IMR-90 (cell line): ENCODE measurements around the gene GPR37. TPM values are rescaled to one million over a fixed set of nuclear protein-coding genes. Genes with fewer than 3 reads are reported as not detected.

Experiments used
- ATAC-seq: fragments of 200-7000 bp; cut with Tn5 transposase; 2 replicates; pipeline ENCODE4 v1.9.1; 2020; ENCODE audit warnings: low read depth, mild to moderate bottlenecking, moderate library complexity
- BruUV-seq: library from RNA; stranded (reverse); fragments of 400-500 nt; replicated peaks from 2 replicates; lab custom pipeline; 2021; lab: Mats Ljungman, UMichigan
- CTCF ChIA-PET: fragments of 300-600 bp; formaldehyde crosslinking; extraction: SDS; loops from one replicate; lab custom pipeline; 2021; ENCODE audit warnings: antibody characterized with exemption; lab: Yijun Ruan, JAX
- POLR2A ChIA-PET: fragments of 300-600 bp; sonication (Branson Sonifier 250); formaldehyde crosslinking; loops from one replicate; lab custom pipeline; 2022; ENCODE audit warnings: antibody characterized with exemption; ENCODE audit not compliant: unreplicated experiment; lab: Charles Lee
- DNase-seq: peaks from one replicate; pipeline ENCODE4 v3.0.0; 2013
- H2AFZ ChIP-seq: replicated peaks from 2 replicates; pipeline ENCODE3; 2013; ENCODE audit warnings: low read length, mild to moderate bottlenecking; ENCODE audit not compliant: poor library complexity
- H2AK5ac ChIP-seq: 2 replicates; pipeline ENCODE4 v1.6.1; 2013; ENCODE audit warnings: low read depth, low read length, inconsistent platforms
- H2AK9ac ChIP-seq: replicated peaks from 2 replicates; pipeline ENCODE3; 2013; ENCODE audit warnings: mild to moderate bottlenecking, low read depth, low read length, moderate library complexity; ENCODE audit not compliant: poor library complexity
- H2BK120ac ChIP-seq: 2 replicates; pipeline ENCODE4 v1.6.1; 2013; ENCODE audit warnings: low read depth, low read length, inconsistent platforms
- H2BK15ac ChIP-seq: 3 replicates; pipeline ENCODE4 v1.6.1; 2013; ENCODE audit warnings: low read depth, low read length, inconsistent platforms
- H2BK20ac ChIP-seq: 2 replicates; pipeline ENCODE4 v1.6.1; 2013; ENCODE audit warnings: low read depth, mild to moderate bottlenecking, inconsistent platforms, low read length, moderate library complexity
- H2BK5ac ChIP-seq: 2 replicates; pipeline ENCODE4 v1.6.1; 2013; ENCODE audit warnings: mild to moderate bottlenecking, low read depth, low read length, inconsistent platforms; ENCODE audit not compliant: poor library complexity, severe bottlenecking
- H3K14ac ChIP-seq: replicated peaks from 2 replicates; pipeline ENCODE4 v1.6.1; 2013; ENCODE audit warnings: low read depth, low read length, inconsistent platforms
- H3K18ac ChIP-seq: 2 replicates; pipeline ENCODE4 v1.6.1; 2013; ENCODE audit warnings: low read depth, low read length, control low read depth
- H3K23ac ChIP-seq: 2 replicates; pipeline ENCODE4 v1.6.1; 2013; ENCODE audit warnings: low read depth, low read length, inconsistent platforms
- H3K27ac ChIP-seq: 2 replicates; pipeline ENCODE4 v1.5.1; 2013; ENCODE audit warnings: mild to moderate bottlenecking, control low read depth, low read length; ENCODE audit not compliant: insufficient read depth
- H3K27me3 ChIP-seq: 2 replicates; pipeline ENCODE4 v1.6.1; 2013; ENCODE audit warnings: low read length; ENCODE audit not compliant: control insufficient read depth, insufficient read depth
- H3K36me3 ChIP-seq: 2 replicates; pipeline ENCODE4 v1.6.1; 2013; ENCODE audit warnings: low read length, mixed read lengths; ENCODE audit not compliant: control insufficient read depth, insufficient read depth
- H3K4ac ChIP-seq: 2 replicates; pipeline ENCODE4 v1.6.1; 2013; ENCODE audit warnings: low read depth, low read length, inconsistent platforms
- H3K4me1 ChIP-seq: 2 replicates; pipeline ENCODE4 v1.6.1; 2013; ENCODE audit warnings: low read length, mixed read lengths; ENCODE audit not compliant: control insufficient read depth, insufficient read depth
- H3K4me2 ChIP-seq: 2 replicates; pipeline ENCODE4 v1.6.1; 2013; ENCODE audit warnings: low read depth, mild to moderate bottlenecking, control low read depth, low read length, moderate library complexity
- H3K4me3 ChIP-seq: 2 replicates; pipeline ENCODE4 v1.5.1; 2013; ENCODE audit warnings: low read depth, mild to moderate bottlenecking, control low read depth, low read length, moderate library complexity; ENCODE audit not compliant: insufficient read depth
- H3K56ac ChIP-seq: 2 replicates; pipeline ENCODE4 v1.6.1; 2013; ENCODE audit warnings: low read length, inconsistent platforms; ENCODE audit not compliant: insufficient read depth; ENCODE audit errors: extremely low read depth
- H3K79me1 ChIP-seq, 2 experiments: 2 replicates each; pipeline ENCODE4 v1.6.1; 2013; ENCODE audit warnings: low read length in 2 of 2, inconsistent platforms in 1 of 2, low read depth in 1 of 2
- H3K9ac ChIP-seq: 2 replicates; pipeline ENCODE4 v1.6.1; 2013; ENCODE audit warnings: low read depth, low read length, control low read depth
- H3K9me1 ChIP-seq: 2 replicates; pipeline ENCODE4 v1.6.1; 2013; ENCODE audit warnings: low read length, inconsistent platforms; ENCODE audit not compliant: insufficient read depth
- H3K9me3 ChIP-seq: 2 replicates; pipeline ENCODE4 v1.6.1; 2013; ENCODE audit warnings: low read length; ENCODE audit not compliant: control insufficient read depth, insufficient read depth
- H4K20me1 ChIP-seq: 2 replicates; pipeline ENCODE4 v1.6.1; 2013; ENCODE audit warnings: low read length, inconsistent platforms; ENCODE audit not compliant: insufficient read depth
- H4K5ac ChIP-seq: 2 replicates; pipeline ENCODE4 v1.6.1; 2013; ENCODE audit warnings: mild to moderate bottlenecking, low read depth, low read length, control low read depth
- H4K8ac ChIP-seq, 2 experiments: 2 replicates each; pipeline ENCODE4 v1.6.1; 2013; ENCODE audit warnings: low read depth in 2 of 2, low read length in 2 of 2, control low read depth in 1 of 2, inconsistent platforms in 1 of 2
- H4K91ac ChIP-seq: 2 replicates; pipeline ENCODE4 v1.6.1; 2013; ENCODE audit warnings: low read depth, low read length, inconsistent platforms; ENCODE audit not compliant: insufficient read depth
- BHLHE40 ChIP-seq: fragments of 150-350 bp; IDR thresholded peaks from 2 replicates; pipeline ENCODE4 v1.6.1; 2016; ENCODE audit warnings: mild to moderate bottlenecking, low read depth, low read length
- CEBPB ChIP-seq: IDR thresholded peaks from 2 replicates; pipeline ENCODE4 v1.6.1; 2012; ENCODE audit warnings: low read depth, low read length, improper control_type of control experiment
- CHD1 ChIP-seq: IDR thresholded peaks from 2 replicates; pipeline ENCODE4 v1.6.1; 2012; ENCODE audit warnings: low read depth, low read length, improper control_type of control experiment
- FOS ChIP-seq: fragments of 150-350 bp; IDR thresholded peaks from 2 replicates; pipeline ENCODE4 v1.6.1; 2016; ENCODE audit warnings: low read depth, low read length
- MAFK ChIP-seq: IDR thresholded peaks from 2 replicates; pipeline ENCODE4 v1.6.1; 2012; ENCODE audit warnings: low read depth, low read length, improper control_type of control experiment
- MAZ ChIP-seq: IDR thresholded peaks from 2 replicates; pipeline ENCODE4 v1.6.1; 2012; ENCODE audit warnings: low read depth, mild to moderate bottlenecking, low read length, improper control_type of control experiment, moderate library complexity, borderline replicate concordance
- MXI1 ChIP-seq: IDR thresholded peaks from 2 replicates; pipeline ENCODE4 v1.6.1; 2012; ENCODE audit warnings: low read depth, mild to moderate bottlenecking, low read length, moderate library complexity, borderline replicate concordance
- NFE2L2 ChIP-seq: fragments of 150-350 bp; IDR thresholded peaks from 2 replicates; pipeline ENCODE4 v1.6.1; 2016; ENCODE audit warnings: low read depth, mild to moderate bottlenecking, low read length
- POLR2A ChIP-seq: IDR thresholded peaks from 2 replicates; pipeline ENCODE4 v1.6.1; 2012; ENCODE audit warnings: mild to moderate bottlenecking, low read depth, low read length
- RAD21 ChIP-seq: IDR thresholded peaks from 2 replicates; pipeline ENCODE4 v1.6.1; 2012; ENCODE audit warnings: low read length, improper control_type of control experiment
- RCOR1 ChIP-seq: IDR thresholded peaks from 2 replicates; pipeline ENCODE4 v1.6.1; 2012; ENCODE audit warnings: mild to moderate bottlenecking, low read length, improper control_type of control experiment; ENCODE audit not compliant: insufficient replicate concordance
- RFX5 ChIP-seq: IDR thresholded peaks from 2 replicates; pipeline ENCODE4 v1.8.0; 2012; ENCODE audit warnings: low read depth, mild to moderate bottlenecking, low read length, moderate library complexity
- SMC3 ChIP-seq: fragments of 150-350 bp; IDR thresholded peaks from 2 replicates; pipeline ENCODE4 v1.6.1; 2016; ENCODE audit warnings: low read depth, mild to moderate bottlenecking, antibody characterized with exemption, low read length, moderate library complexity
- WGBS, 2 experiments: methylation state at CpG; one replicate each; pipeline versions ENCODE4 v1.1.5 to v1.1.7; 2013; ENCODE audit warnings: missing lambda C conversion rate in 2 of 2; ENCODE audit not compliant: insufficient read length in 1 of 2; ENCODE audit errors: extremely low coverage in 2 of 2; 5-methylcytosine and 5-hydroxymethylcytosine counted together
- dilution Hi-C: fragments of 300-500 bp; cut with HindIII; formaldehyde crosslinking; loops from one replicate; pipeline ENCODE4 v1.14.3; 2018; ENCODE audit warnings: low sequenced_read_pairs; ENCODE audit not compliant: unreplicated experiment
- in situ Hi-C: fragments of 300-500 bp; cut with MboI; formaldehyde crosslinking; loops from 3 replicates; pipeline ENCODE4 v1.14.3; 2019; ENCODE audit warnings: low sequenced_read_pairs, inconsistent platforms, mixed read lengths
- intact Hi-C: fragments of 100-400 bp; cut with micrococcal nuclease; formaldehyde crosslinking; loops from 2 replicates; pipeline ENCODE4 v1.10.0; 2022
- polyA plus RNA-seq, 3 experiments: library from polyadenylated mRNA; depleted of rRNA; stranded (reverse); fragments of >200 nt; gene quantifications; 2 replicates each; pipeline ENCODE4 v1.2.3, GENCODE V29; 2012; ENCODE audit warnings: low replicate concordance in 1 of 3
- total RNA-seq: library from RNA; depleted of rRNA; stranded (reverse); fragments of >200 nt; gene quantifications from 2 replicates; pipeline ENCODE4 v1.2.3, GENCODE V29; 2012
- TF ChIP-seq, protein P1 (sequence below): fragments of 150-350 bp; IDR thresholded peaks from 2 replicates; pipeline ENCODE4 v1.6.1; 2017; ENCODE audit warnings: mild to moderate bottlenecking, antibody characterized with exemption, low read length, low read depth
- TF ChIP-seq, protein P2 (sequence below): fragments of 150-350 bp; IDR thresholded peaks from 2 replicates; pipeline ENCODE4 v1.6.1; 2016; ENCODE audit warnings: low read depth, mild to moderate bottlenecking, low read length, moderate library complexity, borderline replicate concordance
- TF ChIP-seq, protein P3 (sequence below): conservative IDR thresholded peaks from 2 replicates; pipeline ENCODE4 v1.5.1; 2012; ENCODE audit warnings: mild to moderate bottlenecking, low read depth, low read length, improper control_type of control experiment

The GPR37 gene
- total and polyA plus RNA-seq, 2 of the 4 experiments (the other 2 are of a cell fraction) = 4.6 to 9.3 TPM

DNA sequence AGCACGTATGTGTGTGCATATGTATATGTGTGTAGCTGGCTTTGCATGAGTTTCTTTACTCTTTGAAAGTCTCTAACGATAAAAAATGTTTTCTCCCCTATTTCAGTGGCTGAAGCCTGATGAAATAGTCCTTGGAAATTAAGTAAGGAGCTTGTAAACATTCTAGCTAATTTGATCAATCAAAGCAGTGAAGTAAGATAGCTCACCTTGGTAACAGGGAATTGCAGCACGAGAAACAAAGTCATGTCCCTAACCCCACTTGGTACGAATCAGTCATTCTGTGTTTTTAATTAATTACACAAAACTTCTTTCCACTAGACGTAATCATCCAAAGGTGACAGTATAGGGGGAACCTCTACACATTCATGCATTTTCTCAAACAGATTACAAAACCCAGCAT, 41.5 kb downstream of the GPR37 start:
- dilution Hi-C loops = no loop called here

More for the DNA sequence above, 41.5 kb downstream of the GPR37 start:
- H3K27me3 ChIP-seq = no peaks in the 10 kb centered on the region
- ChIA-PET POLR2A (no interaction called here), CTCF (interaction anchor here (0.6 kb wide), 1 partner anchor 44 kb away, joined by 3 read pairs; no protein-coding TSS in a partner anchor)
- H3K56ac ChIP-seq = no peak overlapping the region
- no peak overlapping the region for H2BK5ac ChIP-seq
- H3K9me3 ChIP-seq = no peaks in the 10 kb centered on the region
- H3K4me2 ChIP-seq = no peak overlapping the region
- intact Hi-C loops (loop anchor here (10.0 kb wide), 1 partner anchor 189 kb away; no protein-coding TSS in a partner anchor), in situ Hi-C loops (no loop called here)
- H3K23ac ChIP-seq = no peak overlapping the region
- H2BK15ac ChIP-seq = 0 out of 3 replicates have a peak overlapping the region, but pooled peaks have one; percentile 44
- no peak overlapping the region for H4K5ac ChIP-seq
- ATAC-seq (no peak), DNase-seq (no peak)
- H3K9ac ChIP-seq = no peak overlapping the region
- no peak overlapping the region for H3K18ac ChIP-seq
- H3K36me3 ChIP-seq = no peaks in the 10 kb centered on the region
- H3K79me1 ChIP-seq = no peaks in the 10 kb centered on the region
- H3K27ac ChIP-seq = no peak overlapping the region
- no peak overlapping the region for H3K4ac ChIP-seq
- no peaks in the 10 kb centered on the region for H4K20me1 ChIP-seq
- H3K9me1 ChIP-seq = peaks cover 5% of the 10 kb centered on the region
- H4K91ac ChIP-seq = peak overlapping the region; percentile 18; the same call in 1 of the 2 replicates
- H2AK5ac ChIP-seq = no peak overlapping the region
- H2AK9ac ChIP-seq = no peak overlapping the region
- H3K14ac ChIP-seq = no peak overlapping the region
- H2BK20ac ChIP-seq = peak overlapping the region; percentile 55; the same call in 1 of the 2 replicates
- H3K4me3 ChIP-seq = no peak overlapping the region
- no peak overlapping the region for H2BK120ac ChIP-seq
- no TSS peak for BruUV-seq
- no CpG with 5 or more reads among the region's 5 CpGs for WGBS, 2 experiments
- H3K4me1 ChIP-seq = peaks cover 2% of the 10 kb centered on the region
- no peak overlapping the region for H2AFZ ChIP-seq
- no peak overlapping the region for H4K8ac ChIP-seq
- TF ChIP-seq BHLHE40 (no peak), SMC3 (no peak), RCOR1 (no peak), FOS (no peak), POLR2A (no peak), CEBPB (no peak), RAD21 (no peak), MXI1 (no peak), CHD1 (no peak), MAFK (no peak), MAZ (no peak), RFX5 (no peak), NFE2L2 (no peak)
- TF ChIP-seq, protein P1, sequence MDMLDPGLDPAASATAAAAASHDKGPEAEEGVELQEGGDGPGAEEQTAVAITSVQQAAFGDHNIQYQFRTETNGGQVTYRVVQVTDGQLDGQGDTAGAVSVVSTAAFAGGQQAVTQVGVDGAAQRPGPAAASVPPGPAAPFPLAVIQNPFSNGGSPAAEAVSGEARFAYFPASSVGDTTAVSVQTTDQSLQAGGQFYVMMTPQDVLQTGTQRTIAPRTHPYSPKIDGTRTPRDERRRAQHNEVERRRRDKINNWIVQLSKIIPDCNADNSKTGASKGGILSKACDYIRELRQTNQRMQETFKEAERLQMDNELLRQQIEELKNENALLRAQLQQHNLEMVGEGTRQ = no peak
- TF ChIP-seq, protein P2, sequence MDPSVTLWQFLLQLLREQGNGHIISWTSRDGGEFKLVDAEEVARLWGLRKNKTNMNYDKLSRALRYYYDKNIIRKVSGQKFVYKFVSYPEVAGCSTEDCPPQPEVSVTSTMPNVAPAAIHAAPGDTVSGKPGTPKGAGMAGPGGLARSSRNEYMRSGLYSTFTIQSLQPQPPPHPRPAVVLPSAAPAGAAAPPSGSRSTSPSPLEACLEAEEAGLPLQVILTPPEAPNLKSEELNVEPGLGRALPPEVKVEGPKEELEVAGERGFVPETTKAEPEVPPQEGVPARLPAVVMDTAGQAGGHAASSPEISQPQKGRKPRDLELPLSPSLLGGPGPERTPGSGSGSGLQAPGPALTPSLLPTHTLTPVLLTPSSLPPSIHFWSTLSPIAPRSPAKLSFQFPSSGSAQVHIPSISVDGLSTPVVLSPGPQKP = no peak
- TF ChIP-seq, protein P3, sequence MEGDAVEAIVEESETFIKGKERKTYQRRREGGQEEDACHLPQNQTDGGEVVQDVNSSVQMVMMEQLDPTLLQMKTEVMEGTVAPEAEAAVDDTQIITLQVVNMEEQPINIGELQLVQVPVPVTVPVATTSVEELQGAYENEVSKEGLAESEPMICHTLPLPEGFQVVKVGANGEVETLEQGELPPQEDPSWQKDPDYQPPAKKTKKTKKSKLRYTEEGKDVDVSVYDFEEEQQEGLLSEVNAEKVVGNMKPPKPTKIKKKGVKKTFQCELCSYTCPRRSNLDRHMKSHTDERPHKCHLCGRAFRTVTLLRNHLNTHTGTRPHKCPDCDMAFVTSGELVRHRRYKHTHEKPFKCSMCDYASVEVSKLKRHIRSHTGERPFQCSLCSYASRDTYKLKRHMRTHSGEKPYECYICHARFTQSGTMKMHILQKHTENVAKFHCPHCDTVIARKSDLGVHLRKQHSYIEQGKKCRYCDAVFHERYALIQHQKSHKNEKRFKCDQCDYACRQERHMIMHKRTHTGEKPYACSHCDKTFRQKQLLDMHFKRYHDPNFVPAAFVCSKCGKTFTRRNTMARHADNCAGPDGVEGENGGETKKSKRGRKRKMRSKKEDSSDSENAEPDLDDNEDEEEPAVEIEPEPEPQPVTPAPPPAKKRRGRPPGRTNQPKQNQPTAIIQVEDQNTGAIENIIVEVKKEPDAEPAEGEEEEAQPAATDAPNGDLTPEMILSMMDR = no peak
